H1 (cell line): Measurements from ENCODE around the gene MAML3. TPM values are rescaled to one million over a fixed set of nuclear protein-coding genes. Genes with fewer than 3 reads are reported as not detected.

Experiments used
- BACH1 ChIP-seq: IDR thresholded peaks from 2 replicates; pipeline ENCODE4 v1.6.1; 2012; ENCODE audit warnings: low read length, improper control_type of control experiment
- CBX5 ChIP-seq: fragments of 300-800, 300-1000 bp; sonication (generic); IDR thresholded peaks from 2 replicates; pipeline ENCODE4 v1.7.1; 2016; ENCODE audit warnings: antibody characterized with exemption, low read length, low read depth
- CEBPB ChIP-seq: IDR thresholded peaks from 2 replicates; pipeline ENCODE4 v1.6.1; 2012; ENCODE audit warnings: low read depth, low read length
- CHD2 ChIP-seq: IDR thresholded peaks from 2 replicates; pipeline ENCODE4 v1.6.1; 2012; ENCODE audit warnings: low read length, improper control_type of control experiment
- CHD7 ChIP-seq: fragments of 300-600 bp; sonication (generic); IDR thresholded peaks from 2 replicates; pipeline ENCODE4 v1.7.1; 2012; ENCODE audit warnings: low read length, moderate library complexity, mild to moderate bottlenecking, inconsistent platforms; ENCODE audit not compliant: insufficient replicate concordance
- NRF1 ChIP-seq: IDR thresholded peaks from 2 replicates; pipeline ENCODE4 v1.6.1; 2011; ENCODE audit warnings: mild to moderate bottlenecking, low read depth, low read length, improper control_type of control experiment
- RAD21 ChIP-seq, 2 experiments: IDR thresholded peaks in 1 of 2; conservative IDR thresholded peaks in 1 of 2; 2 replicates each; pipeline ENCODE4 v1.6.1; 2011; ENCODE audit warnings: low read depth in 2 of 2, low read length in 2 of 2, improper control_type of control experiment in 1 of 2, inconsistent platforms in 1 of 2, mild to moderate bottlenecking in 1 of 2, moderate library complexity in 1 of 2
- SIN3A ChIP-seq, 2 experiments: IDR thresholded peaks in 1 of 2; conservative IDR thresholded peaks in 1 of 2; 2 replicates each; pipeline ENCODE4 v1.6.1; 2011 to 2012; ENCODE audit warnings: low read length in 2 of 2, improper control_type of control experiment in 1 of 2, low read depth in 1 of 2, mild to moderate bottlenecking in 1 of 2
- SIRT6 ChIP-seq: IDR thresholded peaks from one replicate; pipeline ENCODE4 v1.7.1; 2012; ENCODE audit warnings: low read length, inconsistent platforms
- TBP ChIP-seq: IDR thresholded peaks from 2 replicates; pipeline ENCODE4 v1.6.1; 2011; ENCODE audit warnings: low read depth, low read length, improper control_type of control experiment
- polyA plus RNA-seq, 7 experiments: library from polyadenylated mRNA; depleted of rRNA in 3 of 7; stranded (reverse) in 5 of 7; unstranded in 2 of 7; fragments of >200 nt in 5 of 7; fragments of 200-250 nt in 2 of 7; gene quantifications; 1 replicate in 5 of 7; 2 replicates in 1 of 7; 4 replicates in 1 of 7; pipeline versions ENCODE4 v1.2.1 to v1.2.3, GENCODE V29; 2011 to 2013; ENCODE audit warnings: missing spikeins in 2 of 7, mixed read lengths in 2 of 7
- total RNA-seq: library from RNA; stranded (reverse); fragmentation: NEBNext Ultra II Directional; extraction: Animal tissue kit (Norgen Biotek cat#: 25700); gene quantifications from 2 replicates; pipeline ENCODE4 v1.2.1, GENCODE V29; 2021

MAML3 gene
- total and polyA plus RNA-seq, 2 of the 8 experiments (the other 6 are each of a cell fraction or from before 2014, with no cell fraction given) = 2.1 to 5.7 TPM

GRCh38 chr4:139828966-139829664, 324.9 kb downstream of the MAML3 start (continued):
- no peak for TF ChIP-seq SIN3A (conservative IDR thresholded peaks at IDR 0.05 in 1 of 2, IDR thresholded peaks at IDR 0.05 in 1 of 2; ENCODE audit: low read depth in 1 of 2, low read length in 2 of 2)
- TF ChIP-seq CHD7 = no peak
- no peak for TF ChIP-seq SIRT6
- TF ChIP-seq CEBPB = no peak
- no peak for TF ChIP-seq NRF1
- no peak for TF ChIP-seq BACH1
- no peak for TF ChIP-seq CBX5
- TF ChIP-seq RAD21 (IDR thresholded peaks at IDR 0.05 in 1 of 2, conservative IDR thresholded peaks at IDR 0.05 in 1 of 2; ENCODE audit: low read depth in 2 of 2, low read length in 2 of 2) = no peak
- no peak for TF ChIP-seq TBP
- TF ChIP-seq CHD2 = no peak
